ENCODE data around the gene PRDM7. TPM values are rescaled to one million over a fixed set of nuclear protein-coding genes. Genes with fewer than 3 reads are reported as not detected.
"Not testable (repeated sequence)": the region's sequence is repeated elsewhere in the genome, so short reads cannot be mapped to it uniquely, and the experiment has no call there.

Gene PRDM7
- total and polyA plus RNA-seq, 12 donors: not detected

- intact Hi-C loops (cut with DNase I): no loop called here
- WGBS, 4 donors: 59 to 69% (median 63%) methylated on average over 5 of the region's 5 CpGs
Measured at GRCh38 chr16:90072442-90073105, 4.6 kb downstream of the PRDM7 start.

GRCh38 chr16:90070440-90070839, 6.7 kb downstream of the PRDM7 start:
- no peaks in the 10 kb centered on the region for H3K27me3 ChIP-seq
- 54 to 76% (median 65%) methylated on average over 2 of the region's 2 CpGs for WGBS, 4 donors
- H3K4me1 ChIP-seq (replicated peaks in 1 of 2): no peaks in the 10 kb centered on the region
- no peak overlapping the region for H3K27ac ChIP-seq
- TF ChIP-seq CTCF (IDR thresholded peaks at IDR 0.05) (no peak), POLR2A (IDR thresholded peaks at IDR 0.05) (no peak)
- no peak for DNase-seq
- no peaks in the 10 kb centered on the region for H3K36me3 ChIP-seq (replicated peaks in 1 of 2)
- H3K4me3 ChIP-seq: no peak overlapping the region
- H3K9me3 ChIP-seq (replicated peaks in 1 of 3): no peaks in the 10 kb centered on the region
- intact Hi-C loops (cut with DNase I): no loop called here

More at GRCh38 chr16:90072442-90073105, 4.6 kb downstream of the PRDM7 start:
- no peaks in the 10 kb centered on the region for H3K27me3 ChIP-seq
- peaks cover 0 to 7% of the 10 kb centered on the region in 2 donors for H3K4me1 ChIP-seq (replicated peaks in 1 of 2)
- H3K36me3 ChIP-seq (replicated peaks in 1 of 2): no peaks in the 10 kb centered on the region
- H3K4me3 ChIP-seq: no peak overlapping the region
- H3K9me3 ChIP-seq (replicated peaks in 1 of 3): no peaks in the 10 kb centered on the region
- DNase-seq: no peak
- TF ChIP-seq POLR2A (IDR thresholded peaks at IDR 0.05) (no peak), CTCF (IDR thresholded peaks at IDR 0.05) (no peak)
- H3K27ac ChIP-seq: no peak overlapping the region

- TF ChIP-seq CTCF (IDR thresholded peaks at IDR 0.05): no peak
- no peak for TF ChIP-seq POLR2A (IDR thresholded peaks at IDR 0.05)
- no peak for DNase-seq
- no peaks in the 10 kb centered on the region for H3K36me3 ChIP-seq (replicated peaks in 1 of 2)
- no peaks in the 10 kb centered on the region for H3K9me3 ChIP-seq (replicated peaks in 1 of 3)
- H3K27ac ChIP-seq: no peak overlapping the region
- H3K27me3 ChIP-seq: no peaks in the 10 kb centered on the region
- intact Hi-C loops (cut with DNase I): no loop called here
- H3K4me1 ChIP-seq (replicated peaks in 1 of 2): no peaks in the 10 kb centered on the region
- no peak overlapping the region for H3K4me3 ChIP-seq
- 63 to 70% (median 65%) methylated on average over 3 of the region's 3 CpGs for WGBS, 4 donors
Measured at GRCh38 chr16:90061437-90061836, 15.7 kb downstream of the PRDM7 start.

- Histone ChIP-seq H3K36me3 (replicated peaks in 1 of 2) (no peaks in the 10 kb centered on the region), H3K4me3 (no peak overlapping the region), H3K9me3 (replicated peaks in 1 of 3) (no peaks in the 10 kb centered on the region), H3K27me3 (no peaks in the 10 kb centered on the region), H3K4me1 (replicated peaks in 1 of 2) (no peaks in the 10 kb centered on the region), H3K27ac (no peak overlapping the region)
- intact Hi-C loops (cut with DNase I): no loop called here
- DNase-seq: no peak
- WGBS, 4 donors: 53 to 62% (median 54%) methylated on average over 7 to 8 of the region's 8 CpGs
- TF ChIP-seq POLR2A (IDR thresholded peaks at IDR 0.05) (no peak), CTCF (IDR thresholded peaks at IDR 0.05) (no peak)
Measured at GRCh38 chr16:90057738-90058173, 19.4 kb downstream of the PRDM7 start.

GRCh38 chr16:90056521-90056920, 20.6 kb downstream of the PRDM7 start:
- H3K27ac ChIP-seq; H3K9me3 ChIP-seq (replicated peaks in 1 of 3); H3K4me1 ChIP-seq (replicated peaks in 1 of 2); intact Hi-C loops (cut with DNase I); H3K4me3 ChIP-seq; H3K36me3 ChIP-seq (replicated peaks in 1 of 2); DNase-seq; H3K27me3 ChIP-seq: not testable (repeated sequence)
- WGBS, 4 donors: 75 to 81% (median 80%) methylated on average over 15 of the region's 15 CpGs

Measured in adrenal gland (tissue), 12 donors.